ENCODE results near the gene SIRPA.

The SIRPA gene

DNA sequence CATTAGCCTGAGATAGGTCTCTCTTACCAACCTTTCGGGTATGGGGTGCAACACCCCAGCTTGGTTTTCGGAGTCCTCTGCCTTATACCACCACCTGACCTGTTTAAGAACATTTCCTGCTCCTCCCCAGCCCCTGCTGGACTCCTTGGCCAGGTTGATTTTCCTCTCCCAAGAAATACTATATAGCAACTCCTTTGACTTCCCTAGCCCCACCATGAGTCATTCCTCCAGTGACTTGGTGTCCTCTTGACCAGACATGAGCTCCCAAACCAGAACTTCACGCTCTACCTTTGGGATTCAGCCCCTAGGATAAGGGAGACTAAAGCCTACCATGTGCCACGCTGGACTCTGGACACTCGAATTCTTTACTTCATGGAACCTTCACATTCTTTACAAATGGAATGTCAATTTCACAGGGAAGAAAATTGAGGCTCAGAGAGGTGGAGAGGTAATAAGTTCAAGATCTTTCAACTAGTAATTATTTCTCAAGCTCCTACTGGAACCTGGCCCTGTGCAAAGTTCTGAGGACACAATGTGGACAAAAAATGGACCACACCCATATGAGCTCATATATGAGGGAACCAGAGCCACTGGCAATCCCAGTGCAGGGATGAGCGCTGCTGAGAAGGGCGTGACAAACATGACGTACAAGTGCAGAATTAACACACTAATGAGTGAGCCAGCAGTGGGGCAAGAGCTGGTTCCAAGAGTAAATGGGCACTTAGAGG, 48.2 kb downstream of the SIRPA start:
- no peak overlapping the region for H2BK12ac ChIP-seq (ENCODE audit: low read length in 2 of 2)
- H3K4ac ChIP-seq (ENCODE audit: low read depth in 1 of 2, low read length in 2 of 2), result no peak overlapping the region
- no peak overlapping the region for H2BK15ac ChIP-seq (ENCODE audit: low read depth, poor library complexity, severe bottlenecking)
- peaks cover 4% of the 10 kb centered on the region for H3K79me1 ChIP-seq (replicated peaks; ENCODE audit: low read length, poor library complexity, severe bottlenecking)
- H2BK120ac ChIP-seq (ENCODE audit: low read depth, low read length), result no peak overlapping the region
- no peak overlapping the region for H2AK5ac ChIP-seq (ENCODE audit: low read length, severe bottlenecking)
- H3K27me3 ChIP-seq (ENCODE audit: control insufficient read depth in 1 of 2, insufficient read depth in 1 of 2, low read length in 2 of 2), result peaks cover 0 to 39% of the 10 kb centered on the region in 2 experiments
- no peak overlapping the region for H3K4me3 ChIP-seq (ENCODE audit: insufficient read depth in 1 of 2, low read depth in 1 of 2, low read length in 2 of 2)
- peaks cover 23% of the 10 kb centered on the region for H3K4me1 ChIP-seq (ENCODE audit: control insufficient read depth, insufficient read depth, low read depth, low read length)
- no peaks in the 10 kb centered on the region for H3K9me3 ChIP-seq (ENCODE audit: control insufficient read depth, low read length)
- no peak overlapping the region for H3K4me2 ChIP-seq (ENCODE audit: low read length, poor library complexity, severe bottlenecking)
- no peak overlapping the region for H4K91ac ChIP-seq (ENCODE audit: low read length)
- no peak for DNase-seq
- no peak overlapping the region for H2BK5ac ChIP-seq (ENCODE audit: low read depth, low read length, poor library complexity, severe bottlenecking)
- no peak overlapping the region for H3K9ac ChIP-seq (ENCODE audit: low read length)
- no peak overlapping the region for H3K27ac ChIP-seq (ENCODE audit: low read length, poor library complexity, severe bottlenecking)
- H3K23ac ChIP-seq (ENCODE audit: low read length in 2 of 2), result no peak overlapping the region
- no peak overlapping the region for H4K8ac ChIP-seq (ENCODE audit: low read length)
- H3K18ac ChIP-seq (ENCODE audit: low read depth in 1 of 2, low read length in 2 of 2), result no peak overlapping the region
- H3K36me3 ChIP-seq (ENCODE audit: control insufficient read depth in 1 of 2, insufficient read depth in 2 of 2, low read depth in 1 of 2, low read length in 2 of 2), result peaks cover 8 to 12% of the 10 kb centered on the region in 2 experiments
- H3K14ac ChIP-seq (ENCODE audit: low read length in 2 of 2), result no peak overlapping the region
- no peak overlapping the region for H2AFZ ChIP-seq (ENCODE audit: low read depth, low read length)
- 80% methylated on average over 6 of the region's 8 CpGs for WGBS

DNA sequence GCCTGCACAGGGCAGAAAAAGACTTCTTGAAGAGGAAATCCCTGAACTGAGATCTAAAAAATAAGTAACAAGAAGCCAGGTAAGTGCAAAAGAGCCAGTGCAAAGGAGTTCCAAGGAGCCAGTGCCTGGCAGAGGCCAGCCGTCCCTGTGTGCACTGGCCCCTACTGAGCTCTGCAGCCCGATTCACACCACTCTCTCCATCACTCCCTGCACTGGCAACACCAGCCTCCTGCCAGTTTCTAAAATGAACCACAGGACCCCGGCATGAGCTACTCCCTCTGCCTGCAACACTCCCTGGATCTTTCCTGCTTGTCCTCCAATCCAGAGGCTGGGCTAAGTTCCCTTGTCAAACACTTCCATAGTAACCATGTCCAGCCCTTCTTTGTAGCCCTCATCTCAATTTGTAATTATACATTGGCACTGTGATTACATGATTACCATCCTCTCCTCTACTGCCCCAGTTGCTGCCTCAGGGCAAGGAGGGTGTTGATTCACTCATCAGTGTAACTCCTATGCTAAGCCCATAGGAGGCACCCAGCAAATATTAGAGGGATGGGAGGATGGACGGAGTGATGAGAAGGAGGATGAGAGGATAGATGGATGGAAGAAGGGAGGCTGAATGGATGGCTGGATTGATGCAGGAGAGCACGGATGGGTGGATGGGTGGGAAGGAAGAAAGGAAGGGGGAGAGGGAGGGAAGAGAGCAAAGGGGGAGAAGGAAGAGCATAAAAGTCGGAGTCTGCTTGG, 49.3 kb downstream of the SIRPA start:
- Histone ChIP-seq H2BK5ac (ENCODE audit: low read depth, low read length, poor library complexity, severe bottlenecking) (no peak overlapping the region), H3K4me2 (ENCODE audit: low read length, poor library complexity, severe bottlenecking) (no peak overlapping the region), H4K91ac (ENCODE audit: low read length) (no peak overlapping the region), H3K18ac (ENCODE audit: low read depth in 1 of 2, low read length in 2 of 2) (no peak overlapping the region), H3K23ac (ENCODE audit: low read length in 2 of 2) (no peak overlapping the region), H3K27me3 (ENCODE audit: control insufficient read depth in 1 of 2, insufficient read depth in 1 of 2, low read length in 2 of 2) (peaks cover 0 to 39% of the 10 kb centered on the region in 2 experiments), H3K4ac (ENCODE audit: low read depth in 1 of 2, low read length in 2 of 2) (no peak overlapping the region), H2BK120ac (ENCODE audit: low read depth, low read length) (no peak overlapping the region), H3K4me1 (ENCODE audit: control insufficient read depth, insufficient read depth, low read depth, low read length) (peaks cover 19% of the 10 kb centered on the region), H2AFZ (ENCODE audit: low read depth, low read length) (no peak overlapping the region), H3K4me3 (ENCODE audit: insufficient read depth in 1 of 2, low read depth in 1 of 2, low read length in 2 of 2) (peak overlapping the region in 1 of 2 experiments; percentile 36), H3K9ac (ENCODE audit: low read length) (peak overlapping the region; percentile 61), H3K79me1 (replicated peaks; ENCODE audit: low read length, poor library complexity, severe bottlenecking) (no peaks in the 10 kb centered on the region), H4K8ac (ENCODE audit: low read length) (no peak overlapping the region), H2AK5ac (ENCODE audit: low read length, severe bottlenecking) (no peak overlapping the region), H3K27ac (ENCODE audit: low read length, poor library complexity, severe bottlenecking) (no peak overlapping the region), H3K9me3 (ENCODE audit: control insufficient read depth, low read length) (no peaks in the 10 kb centered on the region), H3K36me3 (ENCODE audit: control insufficient read depth in 1 of 2, insufficient read depth in 2 of 2, low read depth in 1 of 2, low read length in 2 of 2) (peaks cover 0 to 4% of the 10 kb centered on the region in 2 experiments), H3K14ac (ENCODE audit: low read length in 2 of 2) (no peak overlapping the region), H2BK15ac (ENCODE audit: low read depth, poor library complexity, severe bottlenecking) (no peak overlapping the region), H2BK12ac (ENCODE audit: low read length in 2 of 2) (no peak overlapping the region)
- DNase-seq, result no peak
- 65% methylated on average over 6 of the region's 6 CpGs for WGBS

GRCh38 chr20:1945134-1945618, 50.0 kb downstream of the SIRPA start:
- H3K14ac ChIP-seq (ENCODE audit: low read length in 2 of 2), result no peak overlapping the region
- 89% methylated on average over 9 of the region's 9 CpGs for WGBS
- no peak overlapping the region for H3K18ac ChIP-seq (ENCODE audit: low read depth in 1 of 2, low read length in 2 of 2)
- H3K23ac ChIP-seq (ENCODE audit: low read length in 2 of 2), result no peak overlapping the region
- no peak overlapping the region for H4K91ac ChIP-seq (ENCODE audit: low read length)
- H2AFZ ChIP-seq (ENCODE audit: low read depth, low read length), result no peak overlapping the region
- H3K4me1 ChIP-seq (ENCODE audit: control insufficient read depth, insufficient read depth, low read depth, low read length), result peaks cover 17% of the 10 kb centered on the region
- no peak overlapping the region for H2BK120ac ChIP-seq (ENCODE audit: low read depth, low read length)
- peak overlapping the region; percentile 61 for H3K9ac ChIP-seq (ENCODE audit: low read length)
- no peak overlapping the region for H4K8ac ChIP-seq (ENCODE audit: low read length)
- no peak overlapping the region for H3K27ac ChIP-seq (ENCODE audit: low read length, poor library complexity, severe bottlenecking)
- H3K4ac ChIP-seq (ENCODE audit: low read depth in 1 of 2, low read length in 2 of 2), result no peak overlapping the region
- H3K4me2 ChIP-seq (ENCODE audit: low read length, poor library complexity, severe bottlenecking), result no peak overlapping the region
- H3K36me3 ChIP-seq (ENCODE audit: control insufficient read depth in 1 of 2, insufficient read depth in 2 of 2, low read depth in 1 of 2, low read length in 2 of 2), result peaks cover 0 to under 1% of the 10 kb centered on the region in 2 experiments
- peak; percentile 60 for DNase-seq
- no peak overlapping the region for H2AK5ac ChIP-seq (ENCODE audit: low read length, severe bottlenecking)
- H2BK5ac ChIP-seq (ENCODE audit: low read depth, low read length, poor library complexity, severe bottlenecking), result no peak overlapping the region
- H3K9me3 ChIP-seq (ENCODE audit: control insufficient read depth, low read length), result no peaks in the 10 kb centered on the region
- peak overlapping the region in 1 of 2 experiments; percentile 36 for H3K4me3 ChIP-seq (ENCODE audit: insufficient read depth in 1 of 2, low read depth in 1 of 2, low read length in 2 of 2)
- no peaks in the 10 kb centered on the region for H3K79me1 ChIP-seq (replicated peaks; ENCODE audit: low read length, poor library complexity, severe bottlenecking)
- H2BK15ac ChIP-seq (ENCODE audit: low read depth, poor library complexity, severe bottlenecking), result no peak overlapping the region
- peaks cover 0 to 39% of the 10 kb centered on the region in 2 experiments for H3K27me3 ChIP-seq (ENCODE audit: control insufficient read depth in 1 of 2, insufficient read depth in 1 of 2, low read length in 2 of 2)
- H2BK12ac ChIP-seq (ENCODE audit: low read length in 2 of 2), result no peak overlapping the region

GRCh38 chr20:1945660-1946059, 50.5 kb downstream of the SIRPA start:
- no peak overlapping the region for H2BK12ac ChIP-seq (ENCODE audit: low read length in 2 of 2)
- H3K27me3 ChIP-seq (ENCODE audit: control insufficient read depth in 1 of 2, insufficient read depth in 1 of 2, low read length in 2 of 2), result peaks cover 0 to 39% of the 10 kb centered on the region in 2 experiments
- no peak for DNase-seq
- H4K91ac ChIP-seq (ENCODE audit: low read length), result no peak overlapping the region
- no peaks in the 10 kb centered on the region for H3K36me3 ChIP-seq (ENCODE audit: control insufficient read depth in 1 of 2, insufficient read depth in 2 of 2, low read depth in 1 of 2, low read length in 2 of 2)
- H3K4ac ChIP-seq (ENCODE audit: low read depth in 1 of 2, low read length in 2 of 2), result no peak overlapping the region
- no peak overlapping the region for H2BK5ac ChIP-seq (ENCODE audit: low read depth, low read length, poor library complexity, severe bottlenecking)
- no peak overlapping the region for H3K27ac ChIP-seq (ENCODE audit: low read length, poor library complexity, severe bottlenecking)
- H3K18ac ChIP-seq (ENCODE audit: low read depth in 1 of 2, low read length in 2 of 2), result no peak overlapping the region
- H3K14ac ChIP-seq (ENCODE audit: low read length in 2 of 2), result no peak overlapping the region
- H3K23ac ChIP-seq (ENCODE audit: low read length in 2 of 2), result no peak overlapping the region
- H3K79me1 ChIP-seq (replicated peaks; ENCODE audit: low read length, poor library complexity, severe bottlenecking), result no peaks in the 10 kb centered on the region
- no peak overlapping the region for H3K4me3 ChIP-seq (ENCODE audit: insufficient read depth in 1 of 2, low read depth in 1 of 2, low read length in 2 of 2)
- peaks cover 16% of the 10 kb centered on the region for H3K4me1 ChIP-seq (ENCODE audit: control insufficient read depth, insufficient read depth, low read depth, low read length)
- H3K9me3 ChIP-seq (ENCODE audit: control insufficient read depth, low read length), result no peaks in the 10 kb centered on the region
- no peak overlapping the region for H4K8ac ChIP-seq (ENCODE audit: low read length)
- no peak overlapping the region for H2BK120ac ChIP-seq (ENCODE audit: low read depth, low read length)
- no peak overlapping the region for H3K9ac ChIP-seq (ENCODE audit: low read length)
- 85% methylated on average over 7 of the region's 7 CpGs for whole genome bisulfite sequencing
- no peak overlapping the region for H2AFZ ChIP-seq (ENCODE audit: low read depth, low read length)
- H2BK15ac ChIP-seq (ENCODE audit: low read depth, poor library complexity, severe bottlenecking), result no peak overlapping the region
- H3K4me2 ChIP-seq (ENCODE audit: low read length, poor library complexity, severe bottlenecking), result no peak overlapping the region
- no peak overlapping the region for H2AK5ac ChIP-seq (ENCODE audit: low read length, severe bottlenecking)
